ENCODE measurements around the gene SLC46A2.

SLC46A2 gene

DNA sequence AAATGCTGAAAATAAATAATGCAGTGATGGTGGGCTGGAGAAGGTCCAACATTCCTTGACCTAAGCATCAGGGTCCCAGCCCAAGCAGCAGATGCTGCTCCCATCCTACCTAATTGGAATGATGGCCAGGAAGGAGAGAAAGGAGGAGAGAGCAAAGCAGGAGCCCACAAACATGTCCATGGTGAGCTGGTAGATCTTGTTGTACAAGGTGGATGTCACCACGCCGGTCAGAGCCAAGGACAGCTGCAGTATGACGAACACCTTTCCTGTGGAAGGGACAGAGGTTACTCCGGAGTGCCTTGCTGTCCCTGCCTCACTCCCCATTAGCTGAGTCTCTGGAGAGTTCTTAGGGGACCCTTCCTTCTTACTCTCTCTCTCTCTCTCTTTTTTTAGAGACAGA is 4.3 kb downstream of the SLC46A2 start:
- no peak for DNase-seq

DNA sequence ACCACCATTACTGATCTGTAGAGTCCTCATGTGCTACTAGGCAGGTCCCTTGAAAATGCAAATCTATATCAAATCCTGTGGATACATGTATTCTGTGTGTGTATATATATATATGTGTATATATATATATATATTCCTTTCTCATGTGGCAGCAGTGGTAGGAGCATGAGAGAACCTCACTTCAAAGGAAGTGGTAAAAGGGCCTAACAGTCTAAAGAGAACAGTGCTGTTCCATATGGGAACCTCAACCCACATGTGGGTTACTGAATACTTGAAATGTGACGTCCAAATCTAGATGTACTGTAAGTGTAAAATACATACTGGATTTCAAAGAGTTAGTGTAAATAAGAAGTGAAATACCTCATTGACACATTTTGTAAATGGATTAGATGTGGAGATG is 5.4 kb downstream of the SLC46A2 start:
- DNase-seq: no peak

DNA sequence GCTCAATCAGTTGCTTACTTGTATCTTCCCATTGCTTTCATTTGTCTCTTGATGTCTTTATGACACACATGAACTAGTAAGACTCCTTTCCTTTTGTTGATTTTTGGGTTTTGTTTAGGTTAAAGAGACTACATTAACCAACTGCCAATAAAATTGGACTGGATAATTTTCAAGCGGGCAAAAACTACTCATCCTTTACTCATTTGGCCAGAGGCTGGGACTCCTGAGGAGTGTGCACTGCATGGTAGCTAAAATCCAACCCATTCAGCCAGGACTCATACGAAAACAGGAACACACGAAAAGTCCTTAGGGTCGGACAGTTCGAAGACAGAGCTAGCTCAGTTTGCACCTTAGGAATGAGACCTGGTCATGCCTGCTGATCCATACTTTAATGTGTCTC is 6.0 kb downstream of the SLC46A2 start:
- no peak for DNase-seq

DNA sequence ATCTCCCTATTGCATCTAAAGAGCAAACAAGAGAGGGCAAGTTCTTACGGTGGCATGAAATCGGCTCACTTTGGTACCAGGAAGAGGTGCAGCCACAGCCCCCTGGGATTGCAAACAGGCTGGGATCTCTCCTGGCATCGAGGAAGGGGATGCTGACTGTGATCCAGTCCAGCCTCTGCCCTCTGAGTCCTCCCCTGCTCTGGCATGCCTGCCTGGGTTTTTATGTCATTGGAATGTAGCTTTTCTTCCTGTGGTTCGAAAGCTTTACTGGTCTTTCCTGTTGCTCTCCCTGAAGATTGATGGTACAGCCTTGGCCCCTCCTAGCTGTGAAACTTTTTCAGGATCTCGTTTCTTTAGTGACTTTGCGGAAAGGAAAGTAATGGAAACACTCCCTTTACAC is 6.6 kb downstream of the SLC46A2 start:
- DNase-seq: no peak

DNA sequence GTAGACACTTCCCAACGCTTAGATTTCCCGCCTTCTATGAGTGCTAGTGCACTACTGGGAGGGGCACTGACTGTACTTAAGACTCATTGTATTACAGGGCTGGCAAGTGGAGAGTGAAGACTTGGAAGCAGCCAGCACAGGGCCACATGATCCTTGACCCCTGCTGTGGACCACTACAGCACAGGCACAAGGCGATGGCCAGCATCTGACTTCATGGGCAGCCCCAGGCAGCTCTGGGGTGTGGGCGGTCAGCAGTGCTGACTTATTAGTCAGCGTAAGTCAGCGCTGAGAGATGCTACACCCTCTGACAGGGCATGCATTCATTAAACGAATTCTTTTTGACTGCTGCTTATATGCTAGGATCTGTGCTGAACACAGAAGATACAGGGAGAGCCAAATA is 9.3 kb downstream of the SLC46A2 start:
- no peak for DNase-seq

DNA sequence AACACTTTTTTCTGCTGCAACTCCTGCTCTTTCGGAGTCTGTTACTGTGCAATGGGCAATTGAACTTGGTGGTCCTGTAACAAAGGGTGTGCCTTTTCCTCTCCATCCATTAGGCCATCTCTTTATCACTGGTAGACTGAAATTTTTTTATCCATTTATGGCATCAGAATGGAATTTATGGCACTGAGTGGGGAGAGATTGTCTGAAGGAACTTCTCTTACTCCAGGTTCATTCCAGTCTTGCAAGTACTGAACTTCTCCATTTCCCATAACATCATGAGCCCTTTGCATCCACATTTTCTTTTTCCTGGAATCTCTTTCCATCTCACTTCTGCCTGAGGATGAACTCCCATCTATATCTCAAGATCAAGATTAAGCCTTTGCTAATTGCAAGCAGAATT is 10.0 kb downstream of the SLC46A2 start:
- DNase-seq: no peak

DNA sequence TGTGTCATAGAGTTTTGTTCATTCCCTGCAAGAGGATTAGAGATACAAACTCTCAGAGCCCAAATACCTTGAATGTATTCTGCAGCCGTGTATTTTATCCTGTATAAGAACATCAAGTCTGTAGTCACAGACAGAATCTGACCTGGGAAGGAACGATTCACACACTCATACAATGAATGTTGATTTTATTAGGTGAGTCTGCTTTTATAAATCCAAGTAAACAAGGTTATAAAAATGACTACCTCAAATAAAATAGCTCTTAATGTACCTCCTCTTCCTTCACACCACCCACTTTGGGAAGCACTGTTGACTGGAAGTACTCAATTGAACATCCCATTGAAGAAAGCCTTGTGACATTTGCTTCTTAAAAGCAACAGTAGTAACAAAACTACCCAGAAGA is 11.9 kb downstream of the SLC46A2 start:
- DNase-seq: no peak

DNA sequence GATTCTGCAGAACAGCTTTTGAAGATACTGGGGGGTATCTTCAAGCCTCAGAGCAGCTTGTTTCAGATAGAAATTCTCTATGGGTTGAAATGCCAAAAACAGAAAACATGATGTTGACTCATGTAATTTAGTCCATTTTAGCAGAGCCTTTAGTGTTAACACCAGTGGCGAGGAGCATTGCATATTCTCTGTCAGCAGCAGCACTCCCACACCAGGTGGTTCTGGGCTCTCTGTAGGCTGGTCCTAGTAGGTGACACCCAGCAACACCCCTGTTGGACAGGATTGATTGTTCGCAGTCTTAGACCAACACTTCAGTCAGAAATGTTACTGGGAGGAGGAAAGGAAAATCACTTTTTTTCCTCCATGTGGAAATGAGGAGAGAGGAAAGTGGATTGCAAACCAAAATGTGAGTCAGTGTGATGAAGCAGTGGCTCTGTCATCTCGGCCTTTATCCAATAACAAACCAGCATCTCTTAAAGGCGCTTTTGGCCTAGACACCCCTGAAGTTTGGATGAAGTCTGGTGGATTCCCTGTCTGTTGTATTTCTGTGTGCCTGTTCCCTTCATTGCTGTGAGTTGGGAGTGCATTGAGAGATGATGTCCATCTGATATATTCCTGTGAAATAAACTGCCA is 16.8 kb downstream of the SLC46A2 start:
- DNase-seq: no peak

DNA sequence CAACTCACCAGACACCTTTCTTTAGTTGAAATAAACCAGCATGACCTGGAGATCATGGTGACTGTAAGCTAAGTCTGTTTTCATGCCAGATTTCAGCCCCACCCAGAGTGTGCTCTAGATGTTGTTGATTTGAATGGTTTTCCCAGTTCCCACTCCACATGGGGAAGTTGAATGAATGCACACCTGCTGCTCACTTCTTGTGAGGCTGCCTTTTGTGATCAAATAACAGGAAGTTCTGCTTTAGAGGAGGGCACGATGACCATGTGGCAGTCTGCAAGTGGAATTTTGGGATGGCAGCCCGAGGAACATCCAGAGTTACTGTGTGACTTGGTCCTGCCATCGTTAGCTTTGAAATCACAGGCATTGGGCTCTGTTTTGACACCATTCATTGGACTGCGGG is 18.7 kb downstream of the SLC46A2 start:
- DNase-seq: no peak

DNA sequence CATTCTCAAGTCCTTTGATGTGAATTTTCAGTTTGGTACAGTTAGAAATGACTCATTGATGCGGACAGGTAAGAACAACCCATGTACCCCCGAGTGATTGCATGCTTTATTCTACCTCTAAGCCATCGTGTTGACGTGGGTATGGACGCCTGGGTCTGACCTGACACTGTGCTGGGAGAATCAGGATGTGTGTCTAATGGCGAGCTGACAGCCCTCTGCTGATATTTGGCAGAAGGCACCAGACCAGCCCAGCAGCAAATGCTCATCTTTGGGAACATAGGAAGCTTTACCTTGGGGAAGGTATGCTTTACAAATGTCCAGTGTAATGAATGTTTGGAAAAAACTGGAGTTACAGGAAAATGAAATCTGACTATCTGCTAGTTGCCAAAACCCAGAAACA is 20.1 kb downstream of the SLC46A2 start:
- no peak for DNase-seq

DNA sequence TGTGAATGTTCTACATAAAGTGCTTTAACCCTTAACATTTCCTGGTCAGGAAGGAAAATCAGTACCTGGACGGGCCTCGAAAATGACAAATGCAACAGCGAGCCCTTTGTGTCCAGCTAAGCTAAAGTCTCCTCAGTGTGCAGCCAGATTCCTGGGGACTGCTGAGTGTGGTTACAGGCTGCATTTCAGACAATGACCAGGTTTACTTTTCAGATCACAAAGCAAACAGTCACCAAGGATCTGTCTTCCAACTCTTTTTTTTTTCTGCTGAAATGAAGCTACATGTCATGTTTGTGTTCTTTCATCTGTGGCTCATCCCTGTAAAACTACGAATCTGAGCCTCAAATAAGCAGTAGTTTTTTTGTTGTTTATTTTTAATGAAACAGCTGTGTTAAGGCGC is 20.8 kb downstream of the SLC46A2 start:
- DNase-seq: no peak

DNA sequence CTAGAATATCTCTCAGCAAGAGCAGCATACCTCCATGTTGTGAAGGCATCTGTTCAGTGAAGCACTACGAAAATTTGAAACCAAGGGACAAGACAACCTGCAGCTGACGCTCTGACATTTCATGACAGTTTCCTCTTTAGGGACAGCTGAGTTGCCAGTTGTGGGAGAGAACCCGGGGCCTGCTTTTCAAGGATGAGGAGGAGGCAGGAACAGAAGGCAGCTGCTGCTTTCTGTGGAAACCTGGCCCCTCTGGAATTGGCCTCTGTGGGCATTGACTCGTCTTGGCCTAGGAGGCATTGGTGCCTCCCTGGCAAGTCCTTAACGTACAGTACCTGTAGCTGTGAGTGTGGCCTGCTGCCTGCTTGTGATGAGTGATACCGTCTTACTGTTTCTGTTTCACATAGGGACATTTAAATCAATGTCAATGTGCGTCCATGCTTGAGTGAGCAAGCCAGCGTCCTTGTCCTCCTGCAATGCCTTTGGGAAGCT is 21.6 kb downstream of the SLC46A2 start:
- DNase-seq: no peak

DNA sequence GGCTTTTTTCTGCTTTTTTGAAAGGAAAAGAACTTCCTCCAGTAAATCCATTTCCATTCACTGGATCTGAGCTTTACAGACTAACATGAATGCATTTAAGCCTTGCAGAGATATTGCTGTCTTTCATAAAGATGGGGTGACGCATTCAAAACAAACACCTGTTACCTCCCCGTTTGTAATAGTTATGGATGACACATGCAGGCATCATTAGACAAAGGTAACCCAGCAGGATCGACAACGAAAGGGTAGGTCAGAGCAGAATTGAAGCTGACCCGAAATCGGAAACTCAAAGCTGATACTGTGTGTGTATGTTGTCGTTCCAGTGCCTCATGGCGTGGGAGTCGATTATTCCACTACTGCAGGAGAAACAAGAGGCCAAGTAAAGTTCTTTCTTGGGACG is 22.2 kb downstream of the SLC46A2 start:
- DNase-seq: no peak

DNA sequence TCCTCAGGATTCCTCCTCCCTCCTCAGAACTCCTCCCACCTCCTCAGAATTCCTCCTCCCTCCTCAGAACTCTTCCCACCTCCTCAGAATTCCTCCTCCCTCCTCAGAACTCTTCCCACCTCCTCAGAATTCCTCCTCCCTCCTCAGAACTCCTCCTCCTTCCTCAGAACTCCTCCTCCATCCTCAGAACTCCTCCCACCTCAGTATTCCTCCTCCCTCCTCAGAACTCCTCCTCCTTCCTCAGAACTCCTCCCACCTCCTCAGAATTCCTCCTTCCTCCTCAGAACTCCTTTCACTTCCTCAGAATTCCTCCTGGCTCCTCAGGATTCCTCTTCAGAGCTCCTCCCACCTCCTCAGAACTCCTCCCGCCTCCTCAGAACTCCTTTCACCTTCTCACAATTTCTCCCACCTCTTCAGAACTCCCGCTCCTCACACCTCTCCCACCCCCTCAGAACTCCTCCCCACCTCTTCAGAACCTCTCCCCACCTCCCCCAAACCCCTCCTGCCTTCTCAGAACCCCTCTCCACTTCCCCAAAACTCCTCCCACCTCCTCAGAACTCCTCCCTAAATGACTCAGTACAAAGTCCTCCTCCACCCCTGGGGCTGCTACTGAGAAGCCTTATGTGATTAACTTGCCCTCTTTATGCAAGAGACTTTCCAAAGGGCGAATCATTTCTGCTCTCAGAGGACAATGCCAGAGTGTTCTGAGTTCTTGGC is 23.2 kb downstream of the SLC46A2 start:
- no peak for DNase-seq

DNA sequence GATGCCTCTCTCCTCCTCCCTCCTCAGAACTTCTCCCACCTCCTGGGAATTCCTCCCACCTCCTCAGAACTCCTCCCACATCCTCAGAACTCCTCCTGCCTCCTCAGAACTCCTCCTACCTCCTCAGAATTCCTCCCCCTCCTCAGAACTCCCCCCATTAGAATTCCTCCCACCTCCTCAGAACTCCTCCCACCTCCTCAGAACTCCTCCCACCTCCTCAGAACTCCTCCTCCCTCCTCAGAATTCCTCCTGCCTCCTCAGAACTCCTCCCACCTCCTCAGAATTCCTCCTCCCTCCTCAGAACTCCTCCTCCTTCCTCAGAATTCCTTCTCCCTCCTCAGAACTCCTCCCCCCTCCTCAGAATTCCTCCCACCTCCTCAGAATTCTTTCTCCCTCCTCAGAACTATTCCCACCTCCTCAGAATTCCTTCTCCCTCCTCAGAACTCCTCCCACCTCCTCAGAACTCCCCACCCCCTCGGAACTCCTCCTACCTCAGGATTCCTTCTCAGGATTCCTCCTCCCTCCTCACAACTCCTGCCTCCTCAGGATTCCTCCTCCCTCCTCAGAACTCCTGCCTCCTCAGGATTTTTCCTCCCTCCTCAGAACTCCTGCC is 23.9 kb downstream of the SLC46A2 start:
- DNase-seq: no peak

DNA sequence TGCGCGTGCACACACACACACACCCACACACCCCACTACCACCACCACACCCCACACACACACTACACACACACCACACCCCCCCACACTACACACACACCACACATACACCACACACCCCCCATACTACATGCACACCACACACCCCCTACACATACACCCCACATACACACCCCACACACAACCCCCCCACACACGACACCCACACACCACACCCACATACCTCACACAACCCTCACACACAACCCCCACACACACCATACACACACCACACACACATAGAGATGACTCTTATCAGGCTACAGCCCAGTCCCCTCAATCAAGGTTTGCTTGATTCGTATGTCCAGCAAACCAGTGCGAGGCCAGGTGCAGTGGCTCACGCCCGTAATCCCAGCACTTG is 25.7 kb downstream of the SLC46A2 start:
- DNase-seq: no peak

DNA sequence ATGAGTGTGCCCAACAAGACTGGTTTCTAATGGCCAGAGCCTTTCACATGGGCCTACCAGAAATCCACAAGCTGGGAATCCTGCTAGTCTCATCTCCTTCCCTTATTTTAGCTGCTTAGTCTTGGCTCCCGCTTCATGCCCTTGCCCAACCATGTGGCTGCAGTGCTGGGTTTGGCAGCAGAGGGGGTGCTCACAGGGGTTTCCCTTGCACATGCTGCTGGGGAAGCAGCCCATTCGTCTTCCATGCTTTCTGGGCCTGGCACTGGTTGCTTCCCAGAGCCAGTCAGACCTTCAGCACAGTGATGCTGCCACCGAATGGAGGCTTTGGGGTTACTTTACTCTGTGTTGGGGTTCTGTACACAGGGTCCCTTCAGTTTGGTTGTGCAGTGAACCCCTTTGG is 26.3 kb downstream of the SLC46A2 start:
- DNase-seq: no peak

DNA sequence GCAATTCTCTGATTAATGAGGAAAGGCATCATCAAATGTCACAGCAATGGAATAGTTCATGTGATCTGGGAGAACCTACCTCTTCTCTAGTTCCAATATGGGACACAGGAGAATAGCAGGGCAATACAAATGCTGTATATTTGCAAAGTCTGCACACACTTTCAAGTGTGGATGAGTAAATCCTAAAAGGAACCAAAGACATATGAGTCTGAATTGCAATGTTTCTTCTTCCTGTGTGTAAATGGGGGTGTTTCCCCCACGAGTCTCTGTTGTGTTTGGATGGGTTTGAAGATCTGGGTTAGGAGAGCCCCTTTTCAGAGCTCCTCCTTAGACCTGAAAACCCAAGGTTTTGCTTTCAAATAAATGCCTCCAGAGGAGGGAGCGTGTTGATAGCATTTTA is 26.9 kb downstream of the SLC46A2 start:
- no peak for DNase-seq

DNA sequence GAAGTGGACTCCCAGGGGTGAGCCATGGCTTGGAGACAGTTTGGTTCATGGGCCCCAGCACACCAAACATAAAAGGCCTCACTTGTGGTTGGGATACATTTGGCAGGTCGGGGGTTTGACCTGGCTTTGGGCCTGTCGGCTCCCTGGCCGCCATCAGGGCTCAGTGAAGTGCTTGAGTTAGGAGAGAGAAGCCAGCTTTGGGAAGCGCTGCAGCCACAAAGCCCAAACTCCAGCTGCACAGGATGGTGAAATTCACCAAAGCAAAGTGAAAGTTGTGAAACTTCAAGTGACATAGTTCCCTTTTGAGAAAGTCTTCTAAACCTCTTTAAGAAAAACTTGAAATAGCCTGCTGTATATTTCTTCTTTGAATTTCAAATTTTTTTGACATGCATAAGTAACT is 27.5 kb downstream of the SLC46A2 start:
- DNase-seq: peak in 2 of 58 donors; percentile 7 to 11

DNA sequence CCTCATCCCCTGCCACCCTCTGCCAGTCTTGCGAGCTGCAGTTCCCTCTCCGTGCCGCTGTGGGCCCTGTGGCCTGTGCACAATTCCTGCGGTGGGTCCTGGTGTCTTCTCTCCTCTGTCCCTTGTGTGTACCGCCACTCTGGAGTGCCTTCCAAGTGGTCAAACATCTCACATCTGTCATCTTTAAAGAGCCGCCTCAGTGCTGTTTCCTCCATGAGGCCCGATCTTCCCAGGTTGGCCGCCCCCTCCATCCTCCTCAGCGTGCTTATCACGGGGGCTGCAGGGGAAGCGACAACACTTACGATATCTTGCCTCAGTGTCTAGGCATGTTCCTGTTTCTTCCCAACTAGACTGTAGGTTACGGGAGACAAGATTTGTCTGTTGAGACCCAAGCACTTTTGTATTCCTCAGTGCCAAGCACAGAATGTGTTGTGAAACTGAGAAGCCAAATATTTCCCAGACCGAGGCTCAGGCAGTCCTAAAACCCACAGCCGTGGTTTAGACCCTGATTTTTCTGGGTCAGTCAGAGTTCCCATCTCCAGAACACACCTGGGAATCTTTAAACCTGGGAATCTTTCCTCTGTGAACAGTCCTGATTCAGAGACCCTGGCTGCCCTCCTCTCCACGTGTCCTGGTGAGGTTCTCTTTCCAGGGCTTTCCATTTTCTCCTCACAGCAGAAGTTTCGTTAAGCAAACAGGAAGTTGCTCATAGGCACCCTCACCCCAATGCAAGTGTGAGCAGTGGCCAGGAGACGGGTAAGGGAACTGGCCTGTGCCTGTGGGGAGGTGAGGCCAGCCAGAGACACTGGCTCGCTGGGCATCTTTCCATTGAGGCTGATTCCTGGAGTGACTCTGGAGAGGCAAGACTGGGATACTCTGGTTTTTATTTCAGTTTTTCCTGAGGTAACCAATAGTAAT is 28.8 kb downstream of the SLC46A2 start:
- peak in 9 of 58 donors; percentile 10 to 45 (median 18) for DNase-seq

DNA sequence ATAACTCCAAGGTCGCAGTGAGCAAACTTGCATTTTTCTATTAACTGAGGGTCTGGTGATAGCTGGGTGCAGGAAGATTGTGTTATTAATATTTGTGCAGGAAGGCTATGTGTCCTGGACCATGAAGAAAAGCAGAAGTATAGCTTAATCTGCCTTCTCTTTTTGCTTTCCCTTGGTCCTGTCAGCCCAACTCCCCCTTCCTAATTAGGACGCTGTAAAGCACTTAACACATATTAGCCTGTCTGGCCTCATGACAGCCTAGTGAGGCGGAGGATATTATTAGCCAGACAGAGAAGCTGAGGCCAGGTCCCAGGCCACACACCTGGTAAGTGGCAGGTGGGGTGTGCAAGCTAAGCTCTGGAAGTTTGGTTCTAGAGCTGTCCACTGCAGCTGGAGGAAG is 29.5 kb downstream of the SLC46A2 start:
- no peak for DNase-seq

DNA sequence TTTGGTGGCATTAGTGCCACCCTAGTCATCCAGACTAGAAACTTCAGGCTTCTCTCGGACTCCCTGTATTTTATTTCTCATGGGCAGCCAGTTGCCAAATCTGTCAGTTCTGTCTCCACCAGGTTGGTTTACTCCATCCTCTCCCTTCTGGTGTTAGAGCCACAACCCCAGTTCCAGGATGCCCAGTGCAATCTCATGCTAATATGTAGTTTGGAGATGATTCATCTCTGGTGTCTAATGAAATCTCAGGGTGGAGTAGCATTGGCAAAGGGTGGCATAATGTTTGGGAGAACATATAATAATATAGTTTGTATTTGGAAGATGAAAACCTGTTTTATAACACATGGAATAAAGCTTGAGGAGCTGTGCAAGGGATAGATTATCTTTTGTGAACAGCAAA is 30.2 kb downstream of the SLC46A2 start:
- no peak for DNase-seq

Measured in anterior cingulate cortex (tissue), 58 donors.